Measurements from ENCODE around the gene PDGFC. TPM values are rescaled to one million over a fixed set of nuclear protein-coding genes. Genes with fewer than 3 reads are reported as not detected.

Gene PDGFC
- total RNA-seq, 1 experiment from 2014 or later: 4.5 TPM

GRCh38 chr4:156784970-156785369, 186.6 kb downstream of the PDGFC start:
- no peak overlapping the region for H3K56ac ChIP-seq (ENCODE audit: insufficient read length, low read depth, low read length)
- H3K79me1 ChIP-seq (ENCODE audit: insufficient read depth, low read depth, low read length, poor library complexity, severe bottlenecking): no peaks in the 10 kb centered on the region
- no peak overlapping the region for H2BK5ac ChIP-seq (ENCODE audit: insufficient read length, low read length)
- H4K8ac ChIP-seq (replicated peaks; ENCODE audit: insufficient read length, low read depth, low read length): no peak overlapping the region
- H3K27me3 ChIP-seq (ENCODE audit: insufficient read depth, low read length): no peaks in the 10 kb centered on the region; the same call in 1 of the 2 replicates
- H2BK15ac ChIP-seq (ENCODE audit: low read depth, low read length): no peak overlapping the region
- H3K27ac Mint-ChIP-seq: no peak overlapping the region
- no peak overlapping the region for H3K4ac ChIP-seq (ENCODE audit: low read depth, low read length)
- no peak overlapping the region for H3K4me2 ChIP-seq (ENCODE audit: insufficient read depth, insufficient read length, low read length)
- no peak overlapping the region for H3K27ac ChIP-seq (ENCODE audit: insufficient read length, low read depth, low read length)
- no peak overlapping the region for H4K5ac ChIP-seq (ENCODE audit: insufficient read length, low read depth, low read length)
- no peaks in the 10 kb centered on the region for H3K36me3 Mint-ChIP-seq (ENCODE audit: insufficient read depth in 1 of 3, low read depth in 3 of 3)
- H2BK120ac ChIP-seq (ENCODE audit: low read depth, low read length, poor library complexity, severe bottlenecking): no peak overlapping the region
- H2AK5ac ChIP-seq (ENCODE audit: insufficient read length, low read length): no peak overlapping the region
- no peaks in the 10 kb centered on the region for H3K9me3 ChIP-seq (ENCODE audit: control insufficient read depth, low read depth, low read length)
- no peak overlapping the region for H2AFZ ChIP-seq (ENCODE audit: low read length)
- no peak for TF ChIP-seq CTCF (conservative IDR thresholded peaks at IDR 0.05)
- no peak overlapping the region for H2BK20ac ChIP-seq (ENCODE audit: low read depth, low read length, poor library complexity, severe bottlenecking)
- no CpG with 5 or more reads among the region's 3 CpGs for WGBS (ENCODE audit: extremely low coverage, insufficient read length, low lambda C conversion rate)
- H3K4me1 ChIP-seq (ENCODE audit: insufficient read depth, low read length): no peaks in the 10 kb centered on the region
- H3K27me3 Mint-ChIP-seq (ENCODE audit: low read depth): no peaks in the 10 kb centered on the region
- no peak overlapping the region for H3K18ac ChIP-seq (ENCODE audit: insufficient read length, low read depth, low read length)
- H3K23ac ChIP-seq (ENCODE audit: insufficient read length, low read depth, low read length): no peak overlapping the region
- no peak overlapping the region for H3K9ac ChIP-seq (ENCODE audit: extremely low read depth, insufficient read length, low read length)
- H3K4me1 Mint-ChIP-seq: no peaks in the 10 kb centered on the region
- no peaks in the 10 kb centered on the region for H4K20me1 ChIP-seq (ENCODE audit: control insufficient read depth, insufficient read depth, insufficient read length)
- no peak overlapping the region for H3K4me3 Mint-ChIP-seq
- H3T11ph ChIP-seq (ENCODE audit: low read length): no peak overlapping the region
- no peak for DNase-seq
- H3K14ac ChIP-seq (ENCODE audit: insufficient read depth, low read length): no peak overlapping the region
- H3K9me3 Mint-ChIP-seq: no peaks in the 10 kb centered on the region
- no peak overlapping the region for H4K91ac ChIP-seq (ENCODE audit: insufficient read length, low read depth, low read length)
- no peaks in the 10 kb centered on the region for H3K23me2 ChIP-seq (ENCODE audit: insufficient read length, low read depth, low read length, poor library complexity, severe bottlenecking)
- H2BK12ac ChIP-seq (ENCODE audit: insufficient read length, low read depth, low read length): no peak overlapping the region
- no peaks in the 10 kb centered on the region for H3K79me2 ChIP-seq (ENCODE audit: insufficient read depth, low read length)
